Measurements from ENCODE around the gene RNF41.
A peak's percentile ranks its signal among the peaks of the same experiment; 100 is the strongest.
"Not testable (repeated sequence)": the region's sequence is repeated elsewhere in the genome, so short reads cannot be mapped to it uniquely, and the experiment has no call there.

The RNF41 gene

GRCh38 chr12:56165369-56165768 is 56.4 kb downstream of the RNF41 start:
- DNase-seq (ENCODE audit: low read depth in 2 of 2) = no peak

- DNase-seq (ENCODE audit: low read depth in 2 of 2) = no peak
Observed at GRCh38 chr12:56164345-56164729, 57.4 kb downstream of the RNF41 start.

GRCh38 chr12:56163533-56164344 is 58.0 kb downstream of the RNF41 start:
- no peak for DNase-seq (ENCODE audit: low read depth in 2 of 2)

- DNase-seq (ENCODE audit: low read depth in 2 of 2) = no peak
Observed at GRCh38 chr12:56162468-56163290, 59.0 kb downstream of the RNF41 start.

GRCh38 chr12:56161690-56162351 is 59.9 kb downstream of the RNF41 start:
- no peak for DNase-seq (ENCODE audit: low read depth in 2 of 2)

- DNase-seq (ENCODE audit: low read depth in 2 of 2) = no peak
Observed at GRCh38 chr12:56160894-56161689, 60.6 kb downstream of the RNF41 start.

- peak; percentile 27 to 35 for DNase-seq (ENCODE audit: low read depth in 2 of 2)
Observed at GRCh38 chr12:56160193-56160763, 61.4 kb downstream of the RNF41 start.

- no peak for DNase-seq (ENCODE audit: low read depth in 2 of 2)
Observed at GRCh38 chr12:56159482-56160192, 62.1 kb downstream of the RNF41 start.

GRCh38 chr12:56158926-56159461 is 62.7 kb downstream of the RNF41 start:
- DNase-seq (ENCODE audit: low read depth in 2 of 2) = no peak

- DNase-seq (ENCODE audit: low read depth in 2 of 2) = peak; percentile 81 to 90
Observed at GRCh38 chr12:56158029-56158925, 63.4 kb downstream of the RNF41 start, which contains the start of gene MYL6. Gene MYL6 (plus strand): TSS chr12:56158359. CDS start chr12:56158402, 43 bp downstream.

GRCh38 chr12:56157201-56158028 is 64.3 kb downstream of the RNF41 start:
- peak; percentile 10 to 28 for DNase-seq (ENCODE audit: low read depth in 2 of 2)

GRCh38 chr12:56156464-56157200 is 65.1 kb downstream of the RNF41 start:
- DNase-seq (ENCODE audit: low read depth in 2 of 2) = not testable (repeated sequence)

- DNase-seq (ENCODE audit: low read depth in 2 of 2) = no peak
Observed at GRCh38 chr12:56155256-56155845, 66.4 kb downstream of the RNF41 start.

- no peak for DNase-seq (ENCODE audit: low read depth in 2 of 2)
Observed at GRCh38 chr12:56154818-56155217, 66.9 kb downstream of the RNF41 start.

GRCh38 chr12:56154246-56154771 is 67.4 kb downstream of the RNF41 start:
- DNase-seq (ENCODE audit: low read depth in 2 of 2) = no peak

- no peak for DNase-seq (ENCODE audit: low read depth in 2 of 2)
Observed at GRCh38 chr12:56153678-56154065, 68.0 kb downstream of the RNF41 start.

All from stimulated activated CD8-positive, alpha-beta memory T cell treated with anti-CD3 and anti-CD28 coated beads, Interleukin-7, amount 100 ng/mL, for 4 hours (primary cell).